ENCODE results near the gene UGT1A9.
A peak's percentile ranks its signal among the peaks of the same experiment; 100 is the strongest.
"Not testable (repeated sequence)": the region's sequence is repeated elsewhere in the genome, so short reads cannot be mapped to it uniquely, and the experiment has no call there.

The UGT1A9 gene

DNA sequence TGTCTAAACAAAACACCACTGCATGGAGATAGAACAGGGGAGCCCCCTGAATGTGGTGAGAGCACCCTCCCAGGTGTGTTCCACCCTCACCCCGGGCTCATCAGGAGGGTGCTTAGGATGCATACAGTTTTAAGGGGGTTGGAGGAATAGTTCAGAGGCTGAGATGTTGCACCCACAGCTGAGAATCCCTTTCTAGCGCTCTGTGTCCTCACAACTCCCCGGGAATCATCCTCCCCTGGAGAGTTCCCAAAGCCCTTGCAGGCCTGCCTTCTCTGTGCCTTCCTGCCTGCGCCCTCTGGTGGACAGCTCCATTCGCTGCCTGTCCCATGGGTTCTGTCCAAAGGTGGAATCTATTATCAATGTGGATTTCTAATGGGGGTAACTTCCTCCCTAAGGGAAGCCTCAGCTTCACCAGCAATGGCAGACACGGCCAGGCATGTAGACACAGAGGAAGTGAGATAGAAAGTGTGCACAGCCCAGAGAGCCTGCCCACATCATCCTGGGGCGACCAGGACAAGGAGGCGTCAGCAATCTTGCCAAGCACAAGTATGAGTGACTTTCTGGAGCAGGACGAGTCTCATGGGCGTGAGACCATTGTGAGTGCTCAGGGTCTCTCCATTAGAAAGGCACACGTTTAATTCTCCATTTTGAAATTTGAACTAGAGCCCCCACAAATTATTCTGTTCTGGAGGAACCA is 39.8 kb downstream of the UGT1A9 start:
- peak in 11 of 14 donors; percentile 1 to 61 (median 17) for DNase-seq

DNA sequence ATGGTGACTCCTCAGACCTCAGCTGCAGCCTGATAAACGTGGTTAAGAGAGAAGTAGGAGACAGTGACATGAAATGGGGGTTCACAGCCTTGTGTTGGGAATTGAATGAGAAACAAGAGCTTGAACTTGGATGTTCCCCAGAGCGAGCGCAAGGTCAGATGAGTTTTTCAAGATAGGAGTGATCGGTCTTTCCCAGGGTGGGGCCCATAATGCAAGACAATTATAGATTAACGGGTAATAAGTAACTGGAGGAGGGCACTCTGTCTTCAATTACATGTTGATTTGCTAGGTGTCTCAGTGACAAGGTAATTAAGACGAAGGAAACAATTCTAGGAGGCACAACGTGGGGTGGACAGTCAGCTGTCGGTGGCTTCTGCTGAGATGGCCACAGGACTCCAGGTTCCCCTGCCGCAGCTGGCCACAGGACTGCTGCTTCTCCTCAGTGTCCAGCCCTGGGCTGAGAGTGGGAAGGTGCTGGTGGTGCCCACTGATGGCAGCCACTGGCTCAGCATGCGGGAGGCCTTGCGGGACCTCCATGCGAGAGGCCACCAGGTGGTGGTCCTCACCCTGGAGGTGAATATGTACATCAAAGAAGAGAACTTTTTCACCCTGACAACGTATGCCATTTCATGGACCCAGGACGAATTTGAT is 41.0 kb downstream of the UGT1A9 start, which contains the start of gene UGT1A5:
UGT1A5 (plus strand) TSS at position 297 of the 651 bp plus-strand sequence; CDS start at position 382, 85 bp downstream.
- no peak for DNase-seq

DNA sequence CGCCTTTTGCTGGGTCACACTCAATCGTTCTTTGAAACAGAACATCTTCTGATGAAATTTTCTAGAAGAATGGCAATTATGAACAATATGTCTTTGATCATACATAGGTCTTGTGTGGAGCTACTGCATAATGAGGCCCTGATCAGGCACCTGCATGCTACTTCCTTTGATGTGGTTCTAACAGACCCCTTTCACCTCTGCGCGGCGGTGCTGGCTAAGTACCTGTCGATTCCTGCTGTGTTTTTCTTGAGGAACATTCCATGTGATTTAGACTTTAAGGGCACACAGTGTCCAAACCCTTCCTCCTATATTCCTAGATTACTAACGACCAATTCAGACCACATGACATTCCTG is 41.5 kb downstream of the UGT1A9 start:
- no peak for DNase-seq

DNA sequence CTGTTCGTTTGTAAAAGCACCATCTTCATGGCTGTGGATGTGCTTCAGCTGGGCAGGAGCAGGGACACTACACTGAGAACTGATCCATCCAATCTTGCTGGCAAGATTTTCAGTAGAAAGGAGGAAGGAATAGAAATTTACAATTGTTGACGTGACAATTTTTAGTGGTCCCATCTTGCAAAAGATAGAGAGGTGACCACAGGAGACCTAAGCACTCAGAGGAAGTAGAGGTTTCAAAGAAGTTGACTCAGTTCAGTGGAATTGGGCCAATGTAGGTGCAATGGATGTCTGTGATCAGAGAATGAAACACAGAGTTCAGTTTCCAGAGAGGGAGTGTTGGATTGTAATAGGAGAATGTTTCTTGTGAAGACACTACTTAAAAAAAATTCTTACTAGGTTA is 42.4 kb downstream of the UGT1A9 start:
- DNase-seq, result no peak

DNA sequence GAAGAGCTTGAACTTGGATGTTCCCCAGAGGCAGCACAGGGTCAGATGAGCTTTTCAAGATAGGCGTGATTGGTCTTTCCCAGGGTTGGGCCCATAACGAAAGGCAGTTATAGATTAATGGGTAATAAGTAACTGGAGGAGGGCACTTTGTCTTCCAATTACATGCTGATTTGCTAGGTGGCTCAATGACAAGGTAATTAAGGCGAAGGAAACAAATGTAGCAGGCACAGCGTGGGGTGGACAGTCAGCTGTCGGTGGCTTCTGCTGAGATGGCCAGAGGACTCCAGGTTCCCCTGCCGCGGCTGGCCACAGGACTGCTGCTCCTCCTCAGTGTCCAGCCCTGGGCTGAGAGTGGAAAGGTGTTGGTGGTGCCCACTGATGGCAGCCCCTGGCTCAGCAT is 46.9 kb downstream of the UGT1A9 start, which contains the start of gene UGT1A4:
UGT1A4 (plus strand) TSS at position 185 of the 400 bp plus-strand sequence; CDS start at position 270, 85 bp downstream.
- DNase-seq, result no peak

DNA sequence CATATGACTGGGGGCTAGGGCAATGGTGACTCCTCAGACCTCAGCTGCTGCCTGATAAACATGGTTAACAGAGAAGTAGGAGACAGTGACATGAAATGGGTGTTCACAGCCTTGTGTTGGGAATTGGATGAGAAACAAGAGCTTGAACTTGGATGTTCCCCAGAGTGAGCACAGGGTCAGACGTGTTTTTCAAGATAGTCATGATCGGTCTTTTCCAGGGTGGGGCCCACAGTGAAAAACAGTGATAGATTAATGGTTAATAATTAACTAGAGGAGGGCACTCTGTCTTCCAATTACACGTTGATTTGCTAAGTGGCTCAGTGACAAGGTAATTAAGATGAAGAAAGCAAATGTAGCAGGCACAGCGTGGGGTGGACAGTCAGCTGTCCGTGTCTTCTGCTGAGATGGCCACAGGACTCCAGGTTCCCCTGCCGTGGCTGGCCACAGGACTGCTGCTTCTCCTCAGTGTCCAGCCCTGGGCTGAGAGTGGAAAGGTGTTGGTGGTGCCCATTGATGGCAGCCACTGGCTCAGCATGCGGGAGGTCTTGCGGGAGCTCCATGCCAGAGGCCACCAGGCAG is 57.1 kb downstream of the UGT1A9 start, which contains the start of gene UGT1A3:
UGT1A3 (plus strand) TSS at position 320 of the 579 bp plus-strand sequence; CDS start at position 405, 85 bp downstream.
- no peak for DNase-seq

DNA sequence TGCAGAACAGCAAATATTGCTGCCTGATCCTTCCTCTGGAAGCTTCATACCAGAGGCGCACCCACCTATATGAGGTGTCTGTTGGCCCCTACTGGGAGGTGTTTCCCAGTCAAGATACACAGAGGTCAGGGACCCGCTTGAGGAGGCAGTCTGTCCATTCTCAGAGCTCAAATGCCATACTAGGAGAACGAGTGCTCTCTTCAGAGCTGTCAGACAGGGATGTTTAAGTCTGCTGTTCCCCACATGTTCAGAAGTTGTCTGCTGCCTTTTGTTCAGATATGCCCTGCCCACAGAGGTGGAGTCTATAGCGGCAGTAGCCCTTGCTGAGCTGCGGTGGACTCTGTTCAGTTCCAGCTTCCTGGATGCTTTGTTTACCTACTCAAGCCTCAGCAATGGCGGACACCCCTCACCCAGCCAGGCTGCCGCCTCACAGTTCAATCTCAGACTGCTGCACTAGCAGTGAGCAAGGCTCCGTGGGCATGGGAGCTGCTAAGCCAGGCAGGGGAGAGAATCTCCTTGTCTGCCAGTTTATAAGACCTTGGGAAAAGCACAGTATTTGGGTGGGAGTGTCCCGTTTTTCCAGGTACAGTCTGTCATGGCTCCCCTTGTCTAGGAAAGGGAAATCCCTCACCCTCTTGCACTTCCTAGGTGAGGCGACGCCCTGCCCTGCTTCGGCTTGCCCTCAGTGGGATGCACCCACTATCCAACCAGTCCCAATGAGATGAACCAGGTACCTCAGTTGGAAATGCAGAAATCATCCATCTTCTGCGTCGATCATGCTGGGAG is 65.4 kb downstream of the UGT1A9 start:
- DNase-seq, result not testable (repeated sequence)

DNA sequence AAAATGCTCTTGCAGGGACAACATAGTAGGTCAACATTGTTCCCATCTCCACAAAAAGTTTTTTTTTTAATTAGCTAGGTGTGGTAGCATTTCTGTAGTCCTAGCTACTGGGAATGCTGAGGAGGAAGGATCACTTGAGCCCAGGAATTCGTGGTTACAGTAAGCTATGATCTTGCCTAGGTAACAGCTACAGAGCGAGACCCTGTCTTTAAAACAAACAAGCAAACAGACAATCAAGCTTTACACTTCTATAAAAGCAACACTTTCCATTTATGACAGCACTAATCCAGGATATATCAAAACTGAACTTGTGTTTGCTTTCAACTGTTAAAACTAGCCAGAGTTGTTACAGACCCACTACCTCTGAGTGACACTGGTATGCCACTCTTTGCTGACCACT is 69.2 kb downstream of the UGT1A9 start:
- no peak for DNase-seq

DNA sequence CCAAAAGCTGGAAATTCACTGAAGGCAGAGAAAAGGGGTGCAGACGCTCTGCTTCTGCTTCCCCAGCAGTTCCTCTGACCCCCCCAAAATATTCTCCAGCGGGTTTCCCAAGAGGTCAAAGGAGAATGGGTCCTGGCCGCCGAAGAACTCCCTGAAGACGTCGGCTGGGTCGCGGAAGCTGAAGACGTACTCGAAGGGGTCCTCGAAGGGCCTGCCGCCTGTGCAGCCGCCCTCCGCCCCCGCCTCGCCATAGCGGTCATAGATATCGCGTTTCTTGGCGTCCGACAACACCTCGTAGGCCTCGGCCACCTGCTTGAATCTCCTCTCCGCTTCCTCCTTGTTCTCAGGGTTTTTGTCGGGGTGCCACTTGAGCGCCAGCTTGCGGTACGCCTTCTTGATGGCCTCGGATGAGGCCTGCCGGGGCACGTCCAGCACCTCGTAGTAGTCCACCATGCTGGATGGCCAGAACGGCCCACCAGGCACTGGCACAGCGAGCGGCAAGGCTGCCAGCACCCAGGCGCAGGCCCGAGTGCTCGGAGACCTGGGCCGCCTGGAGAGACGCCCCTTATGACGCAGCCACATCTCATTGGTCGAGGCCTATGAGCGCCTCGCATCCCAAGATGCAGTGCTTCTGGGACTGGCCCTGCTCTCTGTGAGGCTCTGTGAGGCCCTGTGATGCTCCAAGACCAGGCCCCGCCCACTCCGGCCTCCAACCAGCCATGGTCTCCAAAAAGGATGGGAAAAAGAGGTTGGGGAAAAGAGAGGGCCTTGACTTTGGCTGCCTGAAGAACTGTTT is 72.0 kb downstream of the UGT1A9 start:
- DNase-seq, result no peak

DNA sequence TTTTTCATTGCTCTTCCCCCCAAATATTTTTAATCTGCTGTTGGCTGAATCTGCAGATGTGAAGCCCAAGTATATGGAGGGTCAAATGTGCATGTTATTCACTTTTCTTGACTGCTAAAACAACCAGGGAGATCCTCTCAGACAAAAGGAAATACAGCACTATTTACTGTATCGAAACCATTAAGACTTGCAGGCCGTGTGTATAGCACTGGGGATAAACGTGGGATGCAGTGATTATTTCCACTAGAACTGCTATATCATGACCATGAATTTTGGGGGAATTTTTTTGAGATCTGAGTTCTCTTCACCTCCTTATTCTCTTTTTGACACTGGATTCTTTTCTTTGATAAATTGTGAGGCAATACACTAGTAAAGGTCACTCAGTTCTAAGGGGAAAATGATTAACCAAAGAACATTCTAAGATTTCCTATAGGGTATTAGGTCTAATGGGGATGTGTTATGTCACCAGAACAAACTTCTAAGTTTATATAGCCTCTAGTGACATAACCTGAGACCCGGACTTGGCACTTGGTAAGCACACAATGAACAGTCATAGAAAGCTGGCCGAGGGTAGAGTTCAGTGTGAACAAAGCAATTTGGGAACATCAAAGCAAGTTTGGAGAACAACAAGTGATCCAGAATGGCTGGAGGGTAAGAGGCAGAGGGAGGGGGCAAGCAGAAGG is 73.5 kb downstream of the UGT1A9 start:
- DNase-seq, result no peak

DNA sequence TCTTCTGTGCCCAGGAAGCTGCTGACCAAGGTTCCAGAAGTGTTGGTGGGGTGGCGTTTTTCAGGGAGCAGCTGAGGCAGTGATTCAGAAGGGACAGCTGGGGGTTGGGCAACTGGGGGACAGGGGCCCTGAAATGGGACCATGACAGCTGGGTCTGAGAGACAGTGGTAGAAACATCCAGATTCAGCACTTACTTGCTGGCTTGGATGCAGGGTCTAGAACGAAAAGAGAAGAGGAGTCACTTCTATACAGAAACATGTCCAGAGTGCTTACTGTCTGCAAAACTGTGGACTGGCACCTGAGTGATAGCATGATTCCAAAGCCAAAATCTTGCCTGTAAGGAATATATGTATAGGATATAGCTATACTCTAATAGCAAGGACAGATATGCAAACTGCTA is 74.1 kb downstream of the UGT1A9 start:
- DNase-seq, result not testable (repeated sequence)

DNA sequence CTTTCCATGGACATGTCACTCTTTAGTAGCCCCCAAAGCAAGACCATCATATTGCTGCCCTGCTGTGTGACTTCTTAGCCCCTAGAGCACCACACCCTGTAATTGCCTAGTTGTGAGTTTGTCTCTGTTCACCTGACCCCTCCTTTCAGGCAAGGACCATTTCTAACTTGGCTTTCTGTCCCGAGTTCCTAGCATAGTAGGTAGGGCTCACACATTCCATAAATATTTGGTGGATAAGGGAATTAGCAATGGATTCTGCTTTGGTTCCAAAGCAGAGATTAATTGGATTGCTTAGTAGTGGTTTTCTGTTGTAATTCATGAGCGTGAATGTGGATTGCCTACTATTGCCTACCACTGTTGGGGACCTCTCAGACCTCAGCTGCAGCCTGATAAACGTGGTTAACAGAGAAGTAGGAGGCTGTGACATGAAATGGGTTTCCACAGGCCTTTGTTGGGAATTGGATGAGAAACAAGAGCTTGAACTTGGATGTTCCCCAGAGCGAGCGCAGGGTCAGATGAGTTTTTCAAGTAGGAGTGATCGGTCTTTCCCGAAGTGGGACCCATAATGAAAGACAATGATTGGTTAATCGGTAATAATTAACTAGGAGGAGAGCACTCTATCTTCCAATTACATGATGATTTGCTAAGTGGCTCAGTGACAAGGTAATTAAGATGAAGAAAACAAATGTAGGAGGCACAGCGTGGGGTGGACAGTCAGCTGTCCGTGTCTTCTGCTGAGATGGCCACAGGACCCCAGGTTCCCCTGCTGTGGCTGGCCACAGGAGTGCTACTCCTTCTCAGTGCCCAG is 75.0 kb downstream of the UGT1A9 start:
- no peak for DNase-seq

DNA sequence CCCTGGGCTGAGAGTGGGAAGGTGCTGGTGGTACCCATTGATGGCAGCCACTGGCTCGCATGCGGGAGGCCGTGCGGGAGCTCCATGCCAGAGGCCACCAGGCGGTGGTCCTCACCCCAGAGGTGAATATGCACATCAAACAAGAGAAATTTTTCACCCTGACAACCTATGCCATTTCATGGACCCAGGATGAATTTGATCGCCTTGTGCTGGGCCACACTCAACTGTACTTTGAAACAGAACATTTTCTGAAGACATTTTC is 75.5 kb downstream of the UGT1A9 start:
- peak in 1 of 14 donors; percentile 1 for DNase-seq

DNA sequence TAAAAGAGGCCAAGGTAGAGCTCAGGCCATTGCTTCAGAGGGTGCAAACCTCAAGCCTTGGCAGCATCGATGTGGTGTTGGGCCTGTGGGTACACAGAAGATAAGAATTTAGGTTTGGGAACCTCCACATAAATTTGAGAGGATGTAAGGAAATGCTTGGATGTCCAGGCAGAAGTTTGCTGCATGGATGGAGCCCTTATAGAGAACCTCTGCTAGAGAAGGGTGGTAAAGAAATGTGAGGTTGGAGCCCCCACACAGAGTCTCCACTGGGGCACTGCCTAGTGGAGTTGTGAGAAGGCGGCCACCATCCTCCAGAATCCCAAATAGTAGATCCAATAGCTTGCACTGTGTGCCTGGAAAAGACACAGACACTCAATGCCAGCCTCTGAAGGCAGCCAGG is 79.0 kb downstream of the UGT1A9 start:
- not testable (repeated sequence) for DNase-seq

DNA sequence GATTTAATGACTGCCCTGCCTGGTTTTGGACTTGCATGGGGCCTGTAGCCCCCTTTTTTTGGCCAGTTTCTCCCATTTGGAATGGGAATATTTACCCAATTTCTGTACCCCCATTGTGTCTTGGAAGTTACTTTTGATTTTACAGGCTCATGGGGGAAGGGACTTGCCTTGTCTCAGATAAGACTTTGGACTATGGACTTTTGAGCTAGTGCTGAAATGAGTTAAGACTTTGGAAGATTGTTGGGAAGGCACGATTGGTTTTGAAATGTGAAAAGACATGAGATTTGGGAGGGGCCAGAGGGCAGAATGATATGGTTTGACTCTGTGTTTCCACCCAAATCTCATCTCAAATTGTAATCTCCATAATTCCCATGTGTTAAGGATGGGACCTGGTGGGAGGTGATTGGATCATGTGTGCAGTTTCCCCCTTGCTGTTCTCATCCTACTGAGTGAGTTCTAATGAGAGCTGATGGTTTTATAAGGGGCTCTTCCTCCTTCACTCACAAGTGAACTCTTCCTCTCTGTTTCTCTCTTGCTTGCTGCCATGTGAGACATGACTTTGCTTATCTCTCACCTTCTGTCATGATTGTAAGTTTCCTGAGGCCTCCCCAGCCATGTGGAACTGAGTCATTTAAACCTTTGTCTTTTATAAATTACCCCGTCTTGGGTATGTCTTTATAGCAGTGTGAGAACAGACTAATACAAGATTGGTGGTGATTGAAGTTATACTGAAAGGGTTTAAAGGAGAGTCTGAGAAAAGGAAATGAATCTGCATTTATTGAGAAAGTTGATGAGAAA is 79.7 kb downstream of the UGT1A9 start:
- DNase-seq, result not testable (repeated sequence)

DNA sequence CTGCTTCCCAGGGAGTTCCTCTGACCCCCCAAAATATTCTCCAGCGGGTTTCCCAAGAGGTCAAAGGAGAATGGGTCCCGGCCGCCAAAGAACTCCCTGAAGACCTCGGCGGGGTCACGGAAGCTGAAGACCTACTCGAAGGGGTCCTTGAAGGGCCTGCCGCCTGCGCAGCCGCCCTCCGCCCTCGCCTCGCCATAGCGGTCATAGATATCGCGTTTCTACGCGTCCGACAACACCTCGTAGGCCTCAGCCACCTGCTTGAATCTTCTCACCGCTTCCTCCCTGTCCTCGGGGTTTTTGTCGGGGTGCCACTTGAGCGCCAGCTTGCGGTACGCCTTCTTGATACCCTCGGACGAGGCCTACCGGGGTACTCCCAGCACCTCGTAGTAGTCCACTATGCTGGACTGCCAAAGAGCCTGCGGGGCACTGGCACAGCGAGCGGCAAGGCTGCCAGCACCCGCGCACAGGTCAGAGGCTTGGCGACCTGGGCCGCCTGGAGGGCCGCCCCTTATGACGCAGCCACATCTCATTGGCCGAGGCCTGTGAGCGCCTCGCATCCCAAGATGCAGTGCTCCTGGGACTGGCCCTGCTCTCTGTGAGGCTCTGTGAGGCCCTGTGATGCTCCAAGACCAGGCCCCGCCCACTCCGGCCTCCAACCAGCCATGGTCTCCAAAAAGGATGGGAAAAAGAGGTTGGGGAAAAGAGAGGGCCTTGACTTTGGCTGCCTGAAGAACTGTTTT is 83.3 kb downstream of the UGT1A9 start:
- no peak for DNase-seq

DNA sequence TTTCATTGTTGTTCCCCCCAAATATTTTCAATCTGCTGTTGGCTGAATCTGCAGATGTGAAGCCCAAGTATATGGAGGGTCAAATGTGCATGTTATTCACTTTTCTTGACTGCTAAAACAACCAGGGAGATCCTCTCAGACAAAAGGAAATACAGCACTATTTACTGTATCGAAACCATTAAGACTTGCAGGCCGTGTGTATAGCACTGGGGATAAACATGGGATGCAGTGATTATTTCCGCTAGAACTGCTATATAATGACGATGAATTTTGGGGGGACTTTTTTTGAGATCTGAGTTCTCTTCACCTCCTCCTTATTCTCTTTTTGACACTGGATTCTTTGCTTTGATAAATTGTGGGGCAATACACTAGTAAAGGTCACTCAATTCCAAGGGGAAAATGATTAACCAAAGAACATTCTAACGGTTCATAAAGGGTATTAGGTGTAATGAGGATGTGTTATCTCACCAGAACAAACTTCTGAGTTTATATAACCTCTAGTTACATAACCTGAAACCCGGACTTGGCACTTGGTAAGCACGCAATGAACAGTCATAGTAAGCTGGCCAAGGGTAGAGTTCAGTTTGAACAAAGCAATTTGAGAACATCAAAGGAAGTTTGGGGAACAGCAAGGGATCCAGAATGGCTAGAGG is 84.9 kb downstream of the UGT1A9 start:
- no peak for DNase-seq

DNA sequence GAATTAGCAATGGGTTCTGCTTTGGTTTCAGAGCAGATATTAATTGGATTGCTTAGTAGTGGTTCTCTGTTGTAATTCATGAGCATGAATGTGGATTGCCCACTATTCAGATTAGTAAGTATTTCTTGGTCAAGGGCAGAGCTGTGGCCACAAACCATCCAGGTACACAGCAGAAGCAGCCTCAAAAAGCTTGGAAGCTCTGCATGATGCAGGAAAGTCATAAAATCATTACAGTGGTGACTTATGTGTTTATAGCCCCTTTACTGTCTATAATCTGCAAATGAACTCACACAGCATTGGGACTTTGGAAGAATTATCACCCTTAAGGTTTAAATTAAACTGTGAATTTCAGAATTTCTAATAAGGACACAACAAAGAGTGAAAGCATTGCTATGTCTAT is 86.4 kb downstream of the UGT1A9 start:
- no peak for DNase-seq

DNA sequence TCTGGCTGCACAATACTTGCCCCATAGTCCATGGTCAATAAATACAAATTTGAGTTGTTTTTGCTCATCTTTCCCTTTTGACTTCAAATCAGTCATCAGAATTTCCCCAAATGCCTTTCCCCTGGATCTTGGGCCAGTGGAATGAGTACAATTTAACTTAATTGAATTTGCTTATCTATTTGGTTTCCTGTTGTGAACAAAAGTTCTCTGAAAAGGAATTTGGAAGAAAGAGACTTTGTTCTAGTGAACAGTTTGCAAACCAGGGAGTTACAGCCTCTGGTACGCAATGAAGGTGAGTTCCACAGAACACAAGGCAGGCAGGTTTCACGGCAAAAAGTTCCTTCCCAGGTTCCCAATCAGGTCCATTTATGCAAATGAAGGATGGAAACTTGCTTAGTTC is 87.2 kb downstream of the UGT1A9 start:
- no peak for DNase-seq
